ENCODE results near the gene CDC123. TPM values are rescaled to one million over a fixed set of nuclear protein-coding genes. Genes with fewer than 3 reads are reported as not detected.

Gene CDC123
- total and polyA plus RNA-seq, 4 donors: 32.7 to 58.5 (median 40.7) TPM

DNA sequence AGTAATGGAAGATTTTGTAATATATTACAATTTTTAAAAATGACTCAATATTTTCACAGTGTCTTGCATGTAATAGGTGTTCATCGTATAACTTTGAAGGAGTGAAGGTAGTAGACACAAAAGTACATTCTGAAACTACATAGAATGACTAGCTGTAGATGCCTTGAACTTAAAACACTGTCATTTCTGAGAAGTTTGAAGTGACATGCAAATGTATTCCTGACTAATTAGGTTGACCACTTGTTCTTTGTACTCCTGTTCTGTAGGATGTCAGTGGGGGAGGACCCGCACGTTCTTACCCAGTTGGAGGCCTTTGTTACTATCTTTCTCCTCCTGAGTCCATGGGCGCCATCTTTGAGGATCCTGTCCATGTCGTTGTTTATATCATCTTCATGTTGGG, 35.3 kb upstream of the CDC123 start:
- no peak overlapping the region for H3K27ac ChIP-seq (ENCODE audit: low read depth in 1 of 2, low read length in 2 of 2)
- TF ChIP-seq EGR1 (IDR thresholded peaks at IDR 0.05; ENCODE audit: low read depth in 2 of 2): no peak
- no peak for TF ChIP-seq FOXA1 (IDR thresholded peaks at IDR 0.05)
- TF ChIP-seq, protein P1, sequence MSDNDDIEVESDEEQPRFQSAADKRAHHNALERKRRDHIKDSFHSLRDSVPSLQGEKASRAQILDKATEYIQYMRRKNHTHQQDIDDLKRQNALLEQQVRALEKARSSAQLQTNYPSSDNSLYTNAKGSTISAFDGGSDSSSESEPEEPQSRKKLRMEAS (IDR thresholded peaks at IDR 0.05): no peak
- no peak for TF ChIP-seq NR2F2 (IDR thresholded peaks at IDR 0.05)
- TF ChIP-seq RXRA (IDR thresholded peaks at IDR 0.05): no peak
- TF ChIP-seq, protein P2, sequence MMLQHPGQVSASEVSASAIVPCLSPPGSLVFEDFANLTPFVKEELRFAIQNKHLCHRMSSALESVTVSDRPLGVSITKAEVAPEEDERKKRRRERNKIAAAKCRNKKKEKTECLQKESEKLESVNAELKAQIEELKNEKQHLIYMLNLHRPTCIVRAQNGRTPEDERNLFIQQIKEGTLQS (IDR thresholded peaks at IDR 0.05): no peak
- no peak for TF ChIP-seq YY1 (IDR thresholded peaks at IDR 0.05)
- TF ChIP-seq, protein P3, sequence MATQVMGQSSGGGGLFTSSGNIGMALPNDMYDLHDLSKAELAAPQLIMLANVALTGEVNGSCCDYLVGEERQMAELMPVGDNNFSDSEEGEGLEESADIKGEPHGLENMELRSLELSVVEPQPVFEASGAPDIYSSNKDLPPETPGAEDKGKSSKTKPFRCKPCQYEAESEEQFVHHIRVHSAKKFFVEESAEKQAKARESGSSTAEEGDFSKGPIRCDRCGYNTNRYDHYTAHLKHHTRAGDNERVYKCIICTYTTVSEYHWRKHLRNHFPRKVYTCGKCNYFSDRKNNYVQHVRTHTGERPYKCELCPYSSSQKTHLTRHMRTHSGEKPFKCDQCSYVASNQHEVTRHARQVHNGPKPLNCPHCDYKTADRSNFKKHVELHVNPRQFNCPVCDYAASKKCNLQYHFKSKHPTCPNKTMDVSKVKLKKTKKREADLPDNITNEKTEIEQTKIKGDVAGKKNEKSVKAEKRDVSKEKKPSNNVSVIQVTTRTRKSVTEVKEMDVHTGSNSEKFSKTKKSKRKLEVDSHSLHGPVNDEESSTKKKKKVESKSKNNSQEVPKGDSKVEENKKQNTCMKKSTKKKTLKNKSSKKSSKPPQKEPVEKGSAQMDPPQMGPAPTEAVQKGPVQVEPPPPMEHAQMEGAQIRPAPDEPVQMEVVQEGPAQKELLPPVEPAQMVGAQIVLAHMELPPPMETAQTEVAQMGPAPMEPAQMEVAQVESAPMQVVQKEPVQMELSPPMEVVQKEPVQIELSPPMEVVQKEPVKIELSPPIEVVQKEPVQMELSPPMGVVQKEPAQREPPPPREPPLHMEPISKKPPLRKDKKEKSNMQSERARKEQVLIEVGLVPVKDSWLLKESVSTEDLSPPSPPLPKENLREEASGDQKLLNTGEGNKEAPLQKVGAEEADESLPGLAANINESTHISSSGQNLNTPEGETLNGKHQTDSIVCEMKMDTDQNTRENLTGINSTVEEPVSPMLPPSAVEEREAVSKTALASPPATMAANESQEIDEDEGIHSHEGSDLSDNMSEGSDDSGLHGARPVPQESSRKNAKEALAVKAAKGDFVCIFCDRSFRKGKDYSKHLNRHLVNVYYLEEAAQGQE (IDR thresholded peaks at IDR 0.05): no peak
- TF ChIP-seq SP1 (IDR thresholded peaks at IDR 0.05): no peak
- TF ChIP-seq, protein P4, sequence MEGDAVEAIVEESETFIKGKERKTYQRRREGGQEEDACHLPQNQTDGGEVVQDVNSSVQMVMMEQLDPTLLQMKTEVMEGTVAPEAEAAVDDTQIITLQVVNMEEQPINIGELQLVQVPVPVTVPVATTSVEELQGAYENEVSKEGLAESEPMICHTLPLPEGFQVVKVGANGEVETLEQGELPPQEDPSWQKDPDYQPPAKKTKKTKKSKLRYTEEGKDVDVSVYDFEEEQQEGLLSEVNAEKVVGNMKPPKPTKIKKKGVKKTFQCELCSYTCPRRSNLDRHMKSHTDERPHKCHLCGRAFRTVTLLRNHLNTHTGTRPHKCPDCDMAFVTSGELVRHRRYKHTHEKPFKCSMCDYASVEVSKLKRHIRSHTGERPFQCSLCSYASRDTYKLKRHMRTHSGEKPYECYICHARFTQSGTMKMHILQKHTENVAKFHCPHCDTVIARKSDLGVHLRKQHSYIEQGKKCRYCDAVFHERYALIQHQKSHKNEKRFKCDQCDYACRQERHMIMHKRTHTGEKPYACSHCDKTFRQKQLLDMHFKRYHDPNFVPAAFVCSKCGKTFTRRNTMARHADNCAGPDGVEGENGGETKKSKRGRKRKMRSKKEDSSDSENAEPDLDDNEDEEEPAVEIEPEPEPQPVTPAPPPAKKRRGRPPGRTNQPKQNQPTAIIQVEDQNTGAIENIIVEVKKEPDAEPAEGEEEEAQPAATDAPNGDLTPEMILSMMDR (IDR thresholded peaks at IDR 0.05; ENCODE audit: low read depth, low read length, missing input control): no peak
- no peak for TF ChIP-seq FOXA2 (IDR thresholded peaks at IDR 0.05)
- H3K4me3 ChIP-seq (ENCODE audit: low read depth in 1 of 3, low read length in 3 of 3): no peak overlapping the region
- no peaks in the 10 kb centered on the region for H3K9me3 ChIP-seq (ENCODE audit: control insufficient read depth in 4 of 4, low read length in 3 of 4)
- no peak for DNase-seq (ENCODE audit: low spot score)
- 95% methylated on average over 5 of the region's 5 CpGs for WGBS
- H3K4me1 ChIP-seq (ENCODE audit: control insufficient read depth in 4 of 4, insufficient read depth in 4 of 4, low read length in 3 of 4): peaks cover 3 to 28% (median 25%) of the 10 kb centered on the region in 4 donors
- no peak overlapping the region for H3K9ac ChIP-seq (ENCODE audit: low read depth in 1 of 2, low read length in 2 of 2)
- peaks cover 1 to 15% (median 11%) of the 10 kb centered on the region in 4 donors for H3K36me3 ChIP-seq (ENCODE audit: control insufficient read depth in 4 of 4, insufficient read depth in 3 of 4, low read depth in 1 of 4, low read length in 3 of 4)
- no peaks in the 10 kb centered on the region for H3K27me3 ChIP-seq (ENCODE audit: control insufficient read depth in 4 of 4, insufficient read depth in 4 of 4, low read length in 3 of 4)

DNA sequence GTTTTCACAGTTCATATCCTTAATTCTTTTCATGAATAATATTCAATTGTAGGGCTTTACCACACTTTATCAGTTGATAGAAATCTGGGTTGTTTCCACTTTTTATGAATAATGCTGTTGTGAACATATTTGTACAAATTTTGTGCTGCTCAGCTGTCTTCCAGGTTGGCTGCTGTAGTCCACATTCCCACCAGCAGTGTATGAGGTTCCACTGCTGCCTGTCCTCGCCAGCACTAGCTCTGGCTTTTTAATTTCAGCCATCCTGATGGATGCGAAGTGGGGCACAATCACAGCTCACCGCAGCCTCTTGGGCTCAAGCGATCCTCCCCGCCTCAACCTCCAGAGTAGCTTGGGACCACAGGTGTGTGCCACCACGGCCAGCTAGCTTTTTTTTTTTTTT, 33.1 kb upstream of the CDC123 start:
- peaks cover 8 to 27% (median 15%) of the 10 kb centered on the region in 4 donors for H3K36me3 ChIP-seq (ENCODE audit: control insufficient read depth in 4 of 4, insufficient read depth in 3 of 4, low read depth in 1 of 4, low read length in 3 of 4)
- H3K9me3 ChIP-seq (ENCODE audit: control insufficient read depth in 4 of 4, low read length in 3 of 4): no peaks in the 10 kb centered on the region
- no peak for TF ChIP-seq TAF1 (conservative IDR thresholded peaks at IDR 0.05)
- TF ChIP-seq JUND (IDR thresholded peaks at IDR 0.05): no peak
- no peak for TF ChIP-seq SP1 (IDR thresholded peaks at IDR 0.05)
- no peak for TF ChIP-seq HNF4G (IDR thresholded peaks at IDR 0.05)
- TF ChIP-seq, protein P3 (IDR thresholded peaks at IDR 0.05): no peak
- no peak for TF ChIP-seq RAD21 (IDR thresholded peaks at IDR 0.05)
- no peak for TF ChIP-seq NR2F2 (IDR thresholded peaks at IDR 0.05)
- TF ChIP-seq, protein P2 (IDR thresholded peaks at IDR 0.05): no peak
- TF ChIP-seq RXRA (IDR thresholded peaks at IDR 0.05): no peak
- no peak for TF ChIP-seq HNF4A (conservative IDR thresholded peaks at IDR 0.05)
- no peak for TF ChIP-seq YY1 (IDR thresholded peaks at IDR 0.05)
- WGBS: 96% methylated on average over 6 of the region's 6 CpGs
- H3K4me3 ChIP-seq (ENCODE audit: low read depth in 1 of 3, low read length in 3 of 3): no peak overlapping the region
- H3K27ac ChIP-seq (ENCODE audit: low read depth in 1 of 2, low read length in 2 of 2): no peak overlapping the region
- DNase-seq (ENCODE audit: low spot score): no peak
- H3K27me3 ChIP-seq (ENCODE audit: control insufficient read depth in 4 of 4, insufficient read depth in 4 of 4, low read length in 3 of 4): no peaks in the 10 kb centered on the region
- H3K9ac ChIP-seq (ENCODE audit: low read depth in 1 of 2, low read length in 2 of 2): no peak overlapping the region
- peaks cover 1 to 28% (median 25%) of the 10 kb centered on the region in 4 donors for H3K4me1 ChIP-seq (ENCODE audit: control insufficient read depth in 4 of 4, insufficient read depth in 4 of 4, low read length in 3 of 4)
